Measurements from ENCODE around the gene MYO16. TPM values are rescaled to one million over a fixed set of nuclear protein-coding genes. Genes with fewer than 3 reads are reported as not detected.

Gene MYO16
- total and polyA plus RNA-seq, 4 donors = 0.48 TPM; not detected in 3

GRCh38 chr13:108702171-108702570 lies 72.8 kb downstream of the MYO16 start:
- DNase-seq (no peak), ATAC-seq (ENCODE audit: low FRiP score) (no peak)
- intact Hi-C loops (cut with DNase I) = no loop called here
- Histone ChIP-seq H3K27me3 (ENCODE audit: control insufficient read depth in 1 of 2, insufficient read depth in 2 of 2, low read length in 1 of 2) (no peaks in the 10 kb centered on the region), H3K27ac (ENCODE audit: low read depth in 1 of 2, low read length in 2 of 2) (no peak overlapping the region), H3K4me1 (ENCODE audit: control insufficient read depth in 1 of 2, insufficient read depth in 2 of 2, low read length in 2 of 2) (no peaks in the 10 kb centered on the region), H3K4me3 (ENCODE audit: low read length in 2 of 2) (no peak overlapping the region), H3K9me3 (ENCODE audit: control insufficient read depth, low read length) (peaks cover 1% of the 10 kb centered on the region), H3K36me3 (ENCODE audit: control insufficient read depth in 1 of 2, insufficient read depth in 2 of 2, low read length in 1 of 2) (no peaks in the 10 kb centered on the region)

- 87 to 91% methylated on average over 4 of the region's 4 CpGs for WGBS, 2 donors
- H3K9me3 ChIP-seq (ENCODE audit: control insufficient read depth, low read length) = peaks cover 1% of the 10 kb centered on the region
- no peaks in the 10 kb centered on the region for H3K27me3 ChIP-seq (ENCODE audit: control insufficient read depth in 1 of 2, insufficient read depth in 2 of 2, low read length in 1 of 2)
- H3K27ac ChIP-seq (ENCODE audit: low read depth in 1 of 2, low read length in 2 of 2) = no peak overlapping the region
- DNase-seq (no peak), ATAC-seq (ENCODE audit: low FRiP score) (no peak)
- H3K4me1 ChIP-seq (ENCODE audit: control insufficient read depth in 1 of 2, insufficient read depth in 2 of 2, low read length in 2 of 2) = no peaks in the 10 kb centered on the region
- H3K4me3 ChIP-seq (ENCODE audit: low read length in 2 of 2) = no peak overlapping the region
- no peaks in the 10 kb centered on the region for H3K36me3 ChIP-seq (ENCODE audit: control insufficient read depth in 1 of 2, insufficient read depth in 2 of 2, low read length in 1 of 2)
- intact Hi-C loops (cut with DNase I) = no loop called here
These were observed 75.6 kb downstream of the MYO16 start for GRCh38 chr13:108705031-108705430.

- intact Hi-C loops (cut with DNase I) = no loop called here
- 15 to 40% methylated on average over 1 of the region's 1 CpG for WGBS, 2 donors
- H3K4me1 ChIP-seq (ENCODE audit: control insufficient read depth in 1 of 2, insufficient read depth in 2 of 2, low read length in 2 of 2) = no peaks in the 10 kb centered on the region
- peaks cover 1% of the 10 kb centered on the region for H3K9me3 ChIP-seq (ENCODE audit: control insufficient read depth, low read length)
- H3K36me3 ChIP-seq (ENCODE audit: control insufficient read depth in 1 of 2, insufficient read depth in 2 of 2, low read length in 1 of 2) = no peaks in the 10 kb centered on the region
- no peak overlapping the region for H3K4me3 ChIP-seq (ENCODE audit: low read length in 2 of 2)
- no peak overlapping the region for H3K27ac ChIP-seq (ENCODE audit: low read depth in 1 of 2, low read length in 2 of 2)
- H3K27me3 ChIP-seq (ENCODE audit: control insufficient read depth in 1 of 2, insufficient read depth in 2 of 2, low read length in 1 of 2) = no peaks in the 10 kb centered on the region
- no peak for ATAC-seq (ENCODE audit: low FRiP score)
- no peak for DNase-seq
These were observed 78.2 kb downstream of the MYO16 start for GRCh38 chr13:108707584-108707983.

GRCh38 chr13:108708921-108709320 lies 79.5 kb downstream of the MYO16 start:
- H3K27ac ChIP-seq (ENCODE audit: low read depth in 1 of 2, low read length in 2 of 2) = no peak overlapping the region
- intact Hi-C loops (cut with DNase I) = no loop called here
- no peak for DNase-seq
- no peak for ATAC-seq (ENCODE audit: low FRiP score)
- H3K9me3 ChIP-seq (ENCODE audit: control insufficient read depth, low read length) = no peaks in the 10 kb centered on the region
- 38 to 54% methylated on average over 8 of the region's 8 CpGs for WGBS, 2 donors
- no peaks in the 10 kb centered on the region for H3K36me3 ChIP-seq (ENCODE audit: control insufficient read depth in 1 of 2, insufficient read depth in 2 of 2, low read length in 1 of 2)
- no peaks in the 10 kb centered on the region for H3K27me3 ChIP-seq (ENCODE audit: control insufficient read depth in 1 of 2, insufficient read depth in 2 of 2, low read length in 1 of 2)
- no peak overlapping the region for H3K4me3 ChIP-seq (ENCODE audit: low read length in 2 of 2)
- no peaks in the 10 kb centered on the region for H3K4me1 ChIP-seq (ENCODE audit: control insufficient read depth in 1 of 2, insufficient read depth in 2 of 2, low read length in 2 of 2)

- H3K27me3 ChIP-seq (ENCODE audit: control insufficient read depth in 1 of 2, insufficient read depth in 2 of 2, low read length in 1 of 2) = no peaks in the 10 kb centered on the region
- H3K36me3 ChIP-seq (ENCODE audit: control insufficient read depth in 1 of 2, insufficient read depth in 2 of 2, low read length in 1 of 2) = no peaks in the 10 kb centered on the region
- no peak overlapping the region for H3K27ac ChIP-seq (ENCODE audit: low read depth in 1 of 2, low read length in 2 of 2)
- no peaks in the 10 kb centered on the region for H3K9me3 ChIP-seq (ENCODE audit: control insufficient read depth, low read length)
- H3K4me1 ChIP-seq (ENCODE audit: control insufficient read depth in 1 of 2, insufficient read depth in 2 of 2, low read length in 2 of 2) = no peaks in the 10 kb centered on the region
- H3K4me3 ChIP-seq (ENCODE audit: low read length in 2 of 2) = no peak overlapping the region
- 73 to 79% methylated on average over 6 of the region's 6 CpGs for WGBS, 2 donors
- intact Hi-C loops (cut with DNase I) = no loop called here
- no peak for DNase-seq
- ATAC-seq (ENCODE audit: low FRiP score) = no peak
These were observed 82.0 kb downstream of the MYO16 start for GRCh38 chr13:108711386-108711785.

- no peak for ATAC-seq (ENCODE audit: low FRiP score)
- Histone ChIP-seq H3K27ac (ENCODE audit: low read depth in 1 of 2, low read length in 2 of 2) (no peak overlapping the region), H3K36me3 (ENCODE audit: control insufficient read depth in 1 of 2, insufficient read depth in 2 of 2, low read length in 1 of 2) (no peaks in the 10 kb centered on the region), H3K9me3 (ENCODE audit: control insufficient read depth, low read length) (no peaks in the 10 kb centered on the region), H3K4me3 (ENCODE audit: low read length in 2 of 2) (no peak overlapping the region), H3K4me1 (ENCODE audit: control insufficient read depth in 1 of 2, insufficient read depth in 2 of 2, low read length in 2 of 2) (no peaks in the 10 kb centered on the region), H3K27me3 (ENCODE audit: control insufficient read depth in 1 of 2, insufficient read depth in 2 of 2, low read length in 1 of 2) (peaks cover 0 to 2% of the 10 kb centered on the region in 2 donors)
- no peak for DNase-seq
- intact Hi-C loops (cut with DNase I) = no loop called here
- 34 to 48% methylated on average over 2 of the region's 2 CpGs for WGBS, 2 donors
These were observed 96.1 kb downstream of the MYO16 start for GRCh38 chr13:108725471-108725870.

- Histone ChIP-seq H3K4me3 (ENCODE audit: low read length in 2 of 2) (no peak overlapping the region), H3K9me3 (ENCODE audit: control insufficient read depth, low read length) (no peaks in the 10 kb centered on the region), H3K27me3 (ENCODE audit: control insufficient read depth in 1 of 2, insufficient read depth in 2 of 2, low read length in 1 of 2) (peaks cover 0 to 2% of the 10 kb centered on the region in 2 donors), H3K4me1 (ENCODE audit: control insufficient read depth in 1 of 2, insufficient read depth in 2 of 2, low read length in 2 of 2) (no peaks in the 10 kb centered on the region), H3K36me3 (ENCODE audit: control insufficient read depth in 1 of 2, insufficient read depth in 2 of 2, low read length in 1 of 2) (no peaks in the 10 kb centered on the region), H3K27ac (ENCODE audit: low read depth in 1 of 2, low read length in 2 of 2) (no peak overlapping the region)
- intact Hi-C loops (cut with DNase I) = no loop called here
- ATAC-seq (ENCODE audit: low FRiP score) (no peak), DNase-seq (no peak)
- 43 to 45% methylated on average over 5 of the region's 5 CpGs for WGBS, 2 donors
These were observed 99.0 kb downstream of the MYO16 start for GRCh38 chr13:108728370-108728769.

- no peaks in the 10 kb centered on the region for H3K9me3 ChIP-seq (ENCODE audit: control insufficient read depth, low read length)
- 52 to 65% methylated on average over 3 of the region's 3 CpGs for WGBS, 2 donors
- no peak for DNase-seq
- intact Hi-C loops (cut with DNase I) = no loop called here
- H3K4me3 ChIP-seq (ENCODE audit: low read length in 2 of 2) = no peak overlapping the region
- H3K27ac ChIP-seq (ENCODE audit: low read depth in 1 of 2, low read length in 2 of 2) = no peak overlapping the region
- no peaks in the 10 kb centered on the region for H3K27me3 ChIP-seq (ENCODE audit: control insufficient read depth in 1 of 2, insufficient read depth in 2 of 2, low read length in 1 of 2)
- no peaks in the 10 kb centered on the region for H3K36me3 ChIP-seq (ENCODE audit: control insufficient read depth in 1 of 2, insufficient read depth in 2 of 2, low read length in 1 of 2)
- no peaks in the 10 kb centered on the region for H3K4me1 ChIP-seq (ENCODE audit: control insufficient read depth in 1 of 2, insufficient read depth in 2 of 2, low read length in 2 of 2)
- no peak for ATAC-seq (ENCODE audit: low FRiP score)
These were observed 103.7 kb downstream of the MYO16 start for GRCh38 chr13:108733022-108733560.

- intact Hi-C loops (cut with DNase I) = no loop called here
- Histone ChIP-seq H3K9me3 (ENCODE audit: control insufficient read depth, low read length) (no peaks in the 10 kb centered on the region), H3K4me3 (ENCODE audit: low read length in 2 of 2) (no peak overlapping the region), H3K36me3 (ENCODE audit: control insufficient read depth in 1 of 2, insufficient read depth in 2 of 2, low read length in 1 of 2) (no peaks in the 10 kb centered on the region), H3K27me3 (ENCODE audit: control insufficient read depth in 1 of 2, insufficient read depth in 2 of 2, low read length in 1 of 2) (no peaks in the 10 kb centered on the region), H3K27ac (ENCODE audit: low read depth in 1 of 2, low read length in 2 of 2) (no peak overlapping the region), H3K4me1 (ENCODE audit: control insufficient read depth in 1 of 2, insufficient read depth in 2 of 2, low read length in 2 of 2) (no peaks in the 10 kb centered on the region)
- DNase-seq (no peak), ATAC-seq (ENCODE audit: low FRiP score) (no peak)
- WGBS, 2 donors = 57 to 59% methylated on average over 4 of the region's 4 CpGs
These were observed 105.3 kb downstream of the MYO16 start for GRCh38 chr13:108734676-108735075.

All from aorta (tissue), 5 donors.